Mesenchymal stem cell (in vitro differentiated cells and primary cell): ENCODE data around the gene LDLRAP1.

Experiments used
- DNase-seq: peaks from one replicate; pipeline ENCODE4 v3.0.0-alpha.2; 2013
- H2AFZ ChIP-seq: one replicate; pipeline ENCODE4 v1.6.1; 2013; ENCODE audit warnings: low read depth, mild to moderate bottlenecking, control low read depth, inconsistent platforms, low read length, moderate library complexity
- H2AK5ac ChIP-seq: 2 replicates; pipeline ENCODE4 v1.6.1; 2013; ENCODE audit warnings: low read length, moderate library complexity, mild to moderate bottlenecking, inconsistent platforms; ENCODE audit not compliant: severe bottlenecking
- H2BK120ac ChIP-seq: one replicate; pipeline ENCODE4 v1.6.1; 2013; ENCODE audit warnings: low read depth, mild to moderate bottlenecking, inconsistent platforms, low read length, moderate library complexity
- H2BK12ac ChIP-seq, 2 experiments: one replicate each; pipeline ENCODE4 v1.6.1; 2013; ENCODE audit warnings: inconsistent platforms in 2 of 2, low read length in 2 of 2, mild to moderate bottlenecking in 2 of 2, moderate library complexity in 2 of 2, control low read depth in 1 of 2
- H2BK15ac ChIP-seq: one replicate; pipeline ENCODE4 v1.6.1; 2013; ENCODE audit warnings: mild to moderate bottlenecking, low read depth, inconsistent platforms; ENCODE audit not compliant: poor library complexity, severe bottlenecking
- H2BK5ac ChIP-seq: 2 replicates; pipeline ENCODE4 v1.6.1; 2013; ENCODE audit warnings: low read depth, mild to moderate bottlenecking, low read length, control low read depth, inconsistent platforms; ENCODE audit not compliant: poor library complexity, severe bottlenecking
- H3K14ac ChIP-seq, 2 experiments: one replicate each; pipeline ENCODE4 v1.6.1; 2013; ENCODE audit warnings: inconsistent platforms in 2 of 2, low read length in 2 of 2, control low read depth in 1 of 2, mild to moderate bottlenecking in 1 of 2, moderate library complexity in 1 of 2
- H3K18ac ChIP-seq, 2 experiments: one replicate each; pipeline ENCODE4 v1.6.1; 2013; ENCODE audit warnings: inconsistent platforms in 2 of 2, low read length in 2 of 2, control low read depth in 1 of 2, low read depth in 1 of 2, mild to moderate bottlenecking in 1 of 2
- H3K23ac ChIP-seq, 2 experiments: one replicate each; pipeline ENCODE4 v1.6.1; 2013; ENCODE audit warnings: inconsistent platforms in 2 of 2, low read length in 2 of 2, mild to moderate bottlenecking in 2 of 2, moderate library complexity in 2 of 2, control low read depth in 1 of 2
- H3K27ac ChIP-seq: 2 replicates; pipeline ENCODE4 v1.5.1; 2013; ENCODE audit warnings: mild to moderate bottlenecking, moderate library complexity, low read length, control low read depth, inconsistent platforms; ENCODE audit not compliant: poor library complexity, severe bottlenecking
- H3K27me3 ChIP-seq, 2 experiments: 2 replicates each; pipeline versions ENCODE4 v1.6.1 to v1.7.0; 2013; ENCODE audit warnings: low read length in 2 of 2, mild to moderate bottlenecking in 2 of 2, moderate library complexity in 2 of 2, control low read depth in 1 of 2, inconsistent platforms in 1 of 2; ENCODE audit not compliant: control insufficient read depth in 1 of 2, insufficient read depth in 1 of 2
- H3K36me3 ChIP-seq, 2 experiments: 2 replicates each; pipeline versions ENCODE4 v1.6.1 to v1.7.0; 2013; ENCODE audit warnings: low read length in 2 of 2, control low read depth in 1 of 2, inconsistent platforms in 1 of 2, low read depth in 1 of 2, mild to moderate bottlenecking in 1 of 2; ENCODE audit not compliant: insufficient read depth in 2 of 2, control insufficient read depth in 1 of 2
- H3K4ac ChIP-seq, 2 experiments: one replicate each; pipeline ENCODE4 v1.6.1; 2013; ENCODE audit warnings: inconsistent platforms in 2 of 2, low read length in 2 of 2, mild to moderate bottlenecking in 2 of 2, moderate library complexity in 2 of 2, control low read depth in 1 of 2, low read depth in 1 of 2
- H3K4me1 ChIP-seq: 2 replicates; pipeline ENCODE4 v1.6.1; 2013; ENCODE audit warnings: low read depth, low read length, control low read depth; ENCODE audit not compliant: control insufficient read depth, insufficient read depth
- H3K4me2 ChIP-seq: 2 replicates; pipeline ENCODE4 v1.6.1; 2013; ENCODE audit warnings: low read length, mild to moderate bottlenecking, inconsistent platforms; ENCODE audit not compliant: poor library complexity, severe bottlenecking
- H3K4me3 ChIP-seq, 2 experiments: 2 replicates each; pipeline versions ENCODE4 v1.5.1 to v1.7.0; 2013; ENCODE audit warnings: low read length in 2 of 2, mild to moderate bottlenecking in 2 of 2, control low read depth in 1 of 2, low read depth in 1 of 2; ENCODE audit not compliant: insufficient read depth in 1 of 2
- H3K79me1 ChIP-seq: replicated peaks from 2 replicates; pipeline ENCODE4 v1.6.1; 2013; ENCODE audit warnings: mild to moderate bottlenecking, control low read depth, low read length, inconsistent platforms; ENCODE audit not compliant: poor library complexity, severe bottlenecking
- H3K9ac ChIP-seq: 2 replicates; pipeline ENCODE4 v1.7.0; 2013; ENCODE audit warnings: mild to moderate bottlenecking, low read length, moderate library complexity
- H3K9me3 ChIP-seq: 2 replicates; pipeline ENCODE4 v1.7.0; 2013; ENCODE audit warnings: mild to moderate bottlenecking, low read length; ENCODE audit not compliant: control insufficient read depth
- H4K8ac ChIP-seq: one replicate; pipeline ENCODE4 v1.6.1; 2013; ENCODE audit warnings: inconsistent platforms, mild to moderate bottlenecking, low read length, moderate library complexity
- H4K91ac ChIP-seq: one replicate; pipeline ENCODE4 v1.6.1; 2013; ENCODE audit warnings: mild to moderate bottlenecking, low read length, inconsistent platforms
- WGBS: methylation state at CpG from one replicate; pipeline ENCODE4 v1.1.7; 2013; ENCODE audit warnings: mixed read lengths; 5-methylcytosine and 5-hydroxymethylcytosine counted together

Gene LDLRAP1

GRCh38 chr1:25527946-25528595 lies 15.3 kb upstream of the LDLRAP1 start:
- H2BK15ac ChIP-seq: no peak overlapping the region
- H3K4ac ChIP-seq: no peak overlapping the region
- H4K8ac ChIP-seq: no peak overlapping the region
- no peak overlapping the region for H3K23ac ChIP-seq
- H3K79me1 ChIP-seq: no peaks in the 10 kb centered on the region
- no peaks in the 10 kb centered on the region for H3K36me3 ChIP-seq
- no peak for DNase-seq
- peaks cover 13% of the 10 kb centered on the region for H3K9me3 ChIP-seq
- WGBS: 91% methylated on average over 20 of the region's 21 CpGs
- H3K4me2 ChIP-seq: no peak overlapping the region
- H2BK5ac ChIP-seq: no peak overlapping the region
- H3K9ac ChIP-seq: no peak overlapping the region
- peaks cover 6% of the 10 kb centered on the region for H3K4me1 ChIP-seq
- H2AFZ ChIP-seq: no peak overlapping the region
- H2AK5ac ChIP-seq: no peak overlapping the region
- no peak overlapping the region for H3K18ac ChIP-seq
- no peak overlapping the region for H3K27ac ChIP-seq
- no peak overlapping the region for H3K4me3 ChIP-seq
- peaks cover 8 to 73% of the 10 kb centered on the region in 2 experiments for H3K27me3 ChIP-seq
- H3K14ac ChIP-seq: peak overlapping the region in 1 of 2 experiments; percentile 8
- H2BK12ac ChIP-seq: no peak overlapping the region
- H4K91ac ChIP-seq: no peak overlapping the region
- no peak overlapping the region for H2BK120ac ChIP-seq

GRCh38 chr1:25528881-25529517 lies 14.4 kb upstream of the LDLRAP1 start:
- Histone ChIP-seq H3K79me1 (no peaks in the 10 kb centered on the region), H2AK5ac (no peak overlapping the region), H3K4me1 (peaks cover 4% of the 10 kb centered on the region), H3K9me3 (peaks cover 13% of the 10 kb centered on the region), H3K4me3 (no peak overlapping the region), H2AFZ (no peak overlapping the region), H3K18ac (no peak overlapping the region), H3K9ac (no peak overlapping the region), H2BK120ac (no peak overlapping the region), H3K27me3 (peaks cover 8 to 66% of the 10 kb centered on the region in 2 experiments), H4K8ac (no peak overlapping the region), H2BK12ac (no peak overlapping the region), H3K4ac (no peak overlapping the region), H3K23ac (no peak overlapping the region), H3K27ac (no peak overlapping the region), H2BK5ac (no peak overlapping the region), H3K14ac (peak overlapping the region in 1 of 2 experiments; percentile 9), H2BK15ac (no peak overlapping the region), H3K36me3 (no peaks in the 10 kb centered on the region), H4K91ac (no peak overlapping the region), H3K4me2 (no peak overlapping the region)
- WGBS: 87% methylated on average over 7 of the region's 7 CpGs
- no peak for DNase-seq

GRCh38 chr1:25529518-25530185 lies 13.8 kb upstream of the LDLRAP1 start:
- peak overlapping the region in 1 of 2 experiments; percentile 9 for H3K14ac ChIP-seq
- H2AFZ ChIP-seq: no peak overlapping the region
- H2BK15ac ChIP-seq: no peak overlapping the region
- H2AK5ac ChIP-seq: no peak overlapping the region
- no peak overlapping the region for H3K4ac ChIP-seq
- H3K23ac ChIP-seq: no peak overlapping the region
- H3K18ac ChIP-seq: no peak overlapping the region
- DNase-seq: no peak
- H4K8ac ChIP-seq: no peak overlapping the region
- no peak overlapping the region for H3K9ac ChIP-seq
- no peak overlapping the region for H2BK5ac ChIP-seq
- no peaks in the 10 kb centered on the region for H3K79me1 ChIP-seq
- no peaks in the 10 kb centered on the region for H3K36me3 ChIP-seq
- no peak overlapping the region for H3K4me3 ChIP-seq
- H3K4me1 ChIP-seq: peaks cover 4% of the 10 kb centered on the region
- no peak overlapping the region for H2BK120ac ChIP-seq
- H3K27me3 ChIP-seq: peaks cover 6 to 65% of the 10 kb centered on the region in 2 experiments
- no peak overlapping the region for H3K27ac ChIP-seq
- H2BK12ac ChIP-seq: no peak overlapping the region
- H3K4me2 ChIP-seq: no peak overlapping the region
- WGBS: 93% methylated on average over 16 of the region's 18 CpGs
- no peak overlapping the region for H4K91ac ChIP-seq
- peaks cover 11% of the 10 kb centered on the region for H3K9me3 ChIP-seq
